AG09319 (cell line): Measurements from ENCODE around the gene VAMP8.

Experiments
- DNase-seq: peaks from one replicate; pipeline ENCODE4 v3.0.0-alpha.2; 2010; ENCODE audit warnings: low read depth; ENCODE audit errors: extremely low read depth
- TF ChIP-seq, protein P1 (sequence below): IDR thresholded peaks from 2 replicates; pipeline ENCODE4 v1.5.1; 2011; ENCODE audit warnings: low read depth, mild to moderate bottlenecking, inconsistent platforms, low read length, moderate library complexity

VAMP8 gene

DNA sequence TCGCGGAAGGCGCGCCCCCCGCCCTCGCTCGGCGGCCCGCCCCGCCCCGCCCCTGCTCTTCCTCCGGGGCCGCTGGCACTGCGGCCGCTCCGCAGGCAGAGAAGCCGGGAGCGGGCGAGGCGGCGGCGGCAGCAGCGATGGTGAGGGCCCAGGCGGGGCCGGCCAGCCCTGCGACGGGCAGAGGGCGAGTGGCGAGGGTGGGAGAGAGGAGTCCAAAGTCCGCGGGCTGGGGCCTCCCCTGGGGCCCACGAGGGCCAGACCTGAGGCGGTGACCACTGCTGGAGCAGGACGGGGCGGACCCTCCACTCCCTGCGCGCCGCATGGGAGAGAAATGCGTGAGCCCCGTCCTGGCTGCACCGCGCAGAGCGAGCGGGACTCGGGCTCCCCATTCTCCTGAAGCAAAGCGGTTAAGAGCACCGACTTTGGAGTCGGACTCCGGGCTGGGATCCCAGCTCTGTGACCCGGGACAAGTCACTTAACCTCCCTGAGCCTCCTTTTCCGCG is 7.0 kb downstream of the VAMP8 start, which contains the start of gene VAMP5:
VAMP5 (plus strand) TSS at position 78 of the 503 bp plus-strand sequence; CDS start at position 138, 60 bp downstream.
- DNase-seq: no peak
- TF ChIP-seq, protein P1, sequence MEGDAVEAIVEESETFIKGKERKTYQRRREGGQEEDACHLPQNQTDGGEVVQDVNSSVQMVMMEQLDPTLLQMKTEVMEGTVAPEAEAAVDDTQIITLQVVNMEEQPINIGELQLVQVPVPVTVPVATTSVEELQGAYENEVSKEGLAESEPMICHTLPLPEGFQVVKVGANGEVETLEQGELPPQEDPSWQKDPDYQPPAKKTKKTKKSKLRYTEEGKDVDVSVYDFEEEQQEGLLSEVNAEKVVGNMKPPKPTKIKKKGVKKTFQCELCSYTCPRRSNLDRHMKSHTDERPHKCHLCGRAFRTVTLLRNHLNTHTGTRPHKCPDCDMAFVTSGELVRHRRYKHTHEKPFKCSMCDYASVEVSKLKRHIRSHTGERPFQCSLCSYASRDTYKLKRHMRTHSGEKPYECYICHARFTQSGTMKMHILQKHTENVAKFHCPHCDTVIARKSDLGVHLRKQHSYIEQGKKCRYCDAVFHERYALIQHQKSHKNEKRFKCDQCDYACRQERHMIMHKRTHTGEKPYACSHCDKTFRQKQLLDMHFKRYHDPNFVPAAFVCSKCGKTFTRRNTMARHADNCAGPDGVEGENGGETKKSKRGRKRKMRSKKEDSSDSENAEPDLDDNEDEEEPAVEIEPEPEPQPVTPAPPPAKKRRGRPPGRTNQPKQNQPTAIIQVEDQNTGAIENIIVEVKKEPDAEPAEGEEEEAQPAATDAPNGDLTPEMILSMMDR: no peak

DNA sequence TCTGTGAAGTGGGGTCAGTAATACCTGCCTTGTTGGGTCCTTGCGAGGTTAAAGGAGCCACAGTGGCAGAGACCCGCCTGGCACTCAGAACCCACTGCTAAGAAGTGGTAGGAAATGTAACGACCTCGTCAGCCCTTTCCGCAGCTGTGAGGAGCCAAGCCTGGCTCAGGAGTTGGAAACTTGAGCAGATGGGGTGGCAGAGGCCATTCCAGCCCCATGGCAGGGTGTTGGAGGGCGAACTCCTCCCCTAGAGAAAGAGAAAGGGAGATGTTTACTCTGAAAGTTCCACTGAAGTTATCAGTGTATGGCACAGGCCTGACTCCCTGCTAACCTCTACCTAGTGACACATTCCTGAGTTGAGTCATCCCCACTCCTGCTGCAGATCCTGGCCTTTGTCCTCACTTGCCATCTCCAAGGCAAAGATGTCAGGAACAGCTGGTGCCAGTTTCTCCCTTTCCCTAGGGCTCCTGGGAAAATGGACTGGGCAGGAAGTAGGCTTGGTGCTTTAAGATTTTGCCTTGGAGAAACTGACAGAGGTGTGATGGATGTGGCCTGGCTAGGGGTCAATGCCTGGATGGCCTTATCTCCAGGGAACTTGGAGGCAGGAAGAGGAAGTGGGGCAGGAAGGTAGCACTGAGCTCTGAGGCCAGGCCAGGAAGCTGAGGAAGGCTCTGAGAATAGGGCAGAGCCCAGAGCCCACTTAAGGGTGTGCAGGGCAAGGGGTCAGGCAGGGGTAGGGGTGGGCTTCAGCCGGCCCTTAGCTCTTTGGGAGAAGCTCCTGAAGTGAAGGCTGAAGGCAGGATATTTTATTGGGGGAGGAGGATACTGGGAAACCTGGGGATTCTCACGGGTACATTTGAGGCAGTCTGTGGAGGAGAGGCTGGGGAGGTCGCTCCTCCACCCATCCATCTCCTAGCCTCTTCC is 7.7 kb downstream of the VAMP8 start:
- TF ChIP-seq, protein P1: no peak
- no peak for DNase-seq

DNA sequence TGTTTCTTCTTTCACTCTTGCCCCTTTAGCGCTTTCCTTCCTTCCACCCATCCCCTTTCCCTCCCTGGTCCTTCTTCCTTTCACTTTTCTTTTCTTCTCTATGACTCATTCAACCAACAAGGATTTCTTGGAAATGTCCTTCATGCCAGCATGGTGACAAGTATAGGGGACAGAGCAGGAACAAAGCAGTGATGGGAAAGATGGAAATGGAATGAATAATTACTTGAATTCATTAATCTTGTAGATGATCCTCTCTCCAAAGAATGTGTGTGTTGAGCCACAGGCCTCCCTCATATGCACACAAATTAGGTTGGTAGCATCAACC is 8.4 kb downstream of the VAMP8 start:
- DNase-seq: no peak
- TF ChIP-seq, protein P1: no peak

DNA sequence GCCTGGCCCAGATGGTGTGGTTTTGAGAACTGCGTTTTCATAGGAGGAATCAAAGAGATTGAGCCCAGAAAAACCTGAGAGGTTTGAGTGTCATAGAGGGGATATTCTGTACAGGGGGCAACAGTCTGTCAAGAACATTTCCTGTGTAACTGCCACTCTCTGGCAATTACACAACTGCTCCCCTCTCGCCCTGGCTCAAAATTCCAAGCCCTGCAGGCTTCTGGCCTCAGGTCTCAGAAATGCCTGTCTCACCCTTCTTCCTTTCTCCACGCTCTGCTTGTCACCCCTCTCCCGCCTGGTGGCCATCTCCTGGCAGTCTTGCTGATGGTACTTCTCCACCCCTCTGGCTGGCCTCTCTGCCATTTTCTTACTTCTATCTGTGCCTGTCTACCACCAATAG is 10.8 kb downstream of the VAMP8 start:
- DNase-seq: no peak
- TF ChIP-seq, protein P1: no peak

DNA sequence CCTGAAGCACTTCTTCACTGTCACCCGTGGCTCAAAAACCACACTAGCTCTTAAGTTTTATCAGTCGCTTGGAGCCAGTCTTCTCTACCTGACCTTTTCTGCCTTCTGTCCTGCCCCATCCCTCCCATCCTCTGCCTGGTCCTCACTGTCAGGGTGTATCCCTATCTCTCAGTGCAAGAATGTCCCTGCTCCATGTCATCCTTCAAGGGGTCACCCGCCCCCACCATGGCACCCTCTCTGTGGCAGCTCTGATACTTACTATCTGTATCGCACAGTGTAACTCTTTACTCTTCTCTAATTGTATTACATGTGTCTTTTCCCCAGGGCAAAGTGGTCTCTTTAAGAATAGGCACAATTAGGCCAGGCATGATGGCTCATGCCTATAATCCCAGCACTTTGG is 11.3 kb downstream of the VAMP8 start:
- TF ChIP-seq, protein P1: no peak
- DNase-seq: no peak

DNA sequence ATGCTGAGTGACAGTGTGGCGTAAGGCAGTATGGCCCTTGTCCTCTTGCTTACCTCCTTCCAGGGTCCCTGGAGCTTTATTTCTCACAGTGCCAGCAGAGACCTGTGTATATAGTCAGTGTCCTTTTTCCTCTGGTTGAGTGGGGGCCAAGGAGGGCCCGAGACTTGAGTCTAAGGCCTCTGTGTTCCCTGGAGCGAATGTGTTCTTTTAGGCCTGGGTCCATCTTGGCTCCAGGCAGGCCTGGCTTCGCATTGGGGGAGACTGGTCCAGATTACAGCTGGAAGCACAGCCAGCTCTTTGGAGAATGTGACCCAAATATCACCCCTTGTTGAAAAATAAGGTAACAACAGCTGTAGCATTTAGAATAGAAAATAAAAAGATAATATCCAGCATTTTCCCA is 11.8 kb downstream of the VAMP8 start:
- TF ChIP-seq, protein P1: no peak
- no peak for DNase-seq

DNA sequence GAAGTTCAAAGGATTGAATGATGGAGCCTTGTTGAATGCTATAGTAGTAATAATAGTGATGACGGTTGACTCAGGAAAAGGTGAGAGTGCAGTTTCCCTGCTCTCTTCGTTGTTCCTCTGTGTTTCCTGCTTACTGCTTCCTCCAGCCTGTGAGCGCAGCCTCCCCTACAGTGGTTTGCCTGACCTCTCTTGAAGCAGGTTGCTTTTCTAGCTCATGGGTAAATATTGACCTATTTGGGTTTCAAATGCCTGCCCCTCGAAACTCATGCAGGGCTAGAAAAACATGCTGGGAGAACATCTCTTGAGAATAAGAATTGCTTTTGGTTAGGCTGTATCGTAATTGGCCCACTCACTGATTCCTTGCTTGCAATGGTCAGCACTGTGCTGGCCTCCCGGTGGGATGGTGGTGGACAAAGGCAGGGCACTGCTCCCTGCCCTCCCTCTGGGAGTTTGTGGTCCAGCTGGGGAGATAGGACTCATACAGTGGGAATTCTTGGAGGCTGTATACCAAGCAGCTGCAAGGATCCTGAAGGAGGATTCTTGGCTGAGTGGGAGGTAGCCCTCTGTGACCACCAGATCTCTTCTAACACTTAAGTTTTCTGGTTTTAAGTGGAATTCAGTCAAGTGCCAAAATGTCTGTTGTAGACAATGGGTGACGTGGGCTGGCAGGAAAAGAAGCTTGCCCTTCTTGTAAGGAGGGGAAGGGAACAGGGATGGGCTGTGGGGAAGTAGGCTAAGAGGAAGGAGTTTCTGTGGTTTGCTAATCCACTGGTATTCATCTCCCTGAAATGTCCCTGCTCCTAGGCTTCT is 12.8 kb downstream of the VAMP8 start:
- peak; percentile 51 for DNase-seq
- TF ChIP-seq, protein P1: no peak
